Panc1 (cell line): ENCODE measurements around the gene HTR1E.

Experiments used
- REST ChIP-seq, 2 experiments: IDR thresholded peaks; 2 replicates each; pipeline ENCODE4 v1.6.1; 2011 to 2012; ENCODE audit warnings: low read depth in 2 of 2, control low read depth in 1 of 2, low read length in 1 of 2, mild to moderate bottlenecking in 1 of 2, moderate library complexity in 1 of 2; ENCODE audit not compliant: insufficient read depth in 1 of 2
- SIN3A ChIP-seq: IDR thresholded peaks from 2 replicates; pipeline ENCODE4 v1.6.1; 2012; ENCODE audit warnings: low read depth, mild to moderate bottlenecking, low read length, moderate library complexity, borderline replicate concordance; ENCODE audit not compliant: insufficient read depth
- TF ChIP-seq, protein P1 (sequence below): fragments of 450-650 bp; IDR thresholded peaks from 2 replicates; pipeline ENCODE4 v1.5.1; 2017; ENCODE audit warnings: mild to moderate bottlenecking

DNA sequence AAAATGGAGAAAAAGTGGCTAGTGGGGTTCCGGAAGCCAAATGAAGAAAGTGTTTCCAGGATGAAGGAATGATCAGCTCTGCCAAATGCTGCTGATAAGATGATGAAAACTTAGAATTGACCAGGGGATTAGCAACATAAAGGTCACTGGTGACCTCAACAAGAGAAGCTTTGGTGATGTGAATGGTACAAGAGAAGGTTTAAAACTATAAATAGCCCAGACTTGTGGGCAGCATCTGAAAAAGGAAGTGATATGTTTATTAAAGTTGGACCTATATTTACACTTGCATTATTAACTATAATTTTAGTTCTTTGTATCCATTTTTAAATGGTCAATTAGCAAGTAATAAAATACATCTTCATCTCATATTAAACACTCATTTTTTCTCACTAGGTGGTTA lies 112.5 kb downstream of the HTR1E start:
- TF ChIP-seq REST (IDR thresholded peaks at IDR 0.05; ENCODE audit: insufficient read depth in 1 of 2, low read depth in 2 of 2, low read length in 1 of 2) (no peak), SIN3A (no peak)
- TF ChIP-seq, protein P1, sequence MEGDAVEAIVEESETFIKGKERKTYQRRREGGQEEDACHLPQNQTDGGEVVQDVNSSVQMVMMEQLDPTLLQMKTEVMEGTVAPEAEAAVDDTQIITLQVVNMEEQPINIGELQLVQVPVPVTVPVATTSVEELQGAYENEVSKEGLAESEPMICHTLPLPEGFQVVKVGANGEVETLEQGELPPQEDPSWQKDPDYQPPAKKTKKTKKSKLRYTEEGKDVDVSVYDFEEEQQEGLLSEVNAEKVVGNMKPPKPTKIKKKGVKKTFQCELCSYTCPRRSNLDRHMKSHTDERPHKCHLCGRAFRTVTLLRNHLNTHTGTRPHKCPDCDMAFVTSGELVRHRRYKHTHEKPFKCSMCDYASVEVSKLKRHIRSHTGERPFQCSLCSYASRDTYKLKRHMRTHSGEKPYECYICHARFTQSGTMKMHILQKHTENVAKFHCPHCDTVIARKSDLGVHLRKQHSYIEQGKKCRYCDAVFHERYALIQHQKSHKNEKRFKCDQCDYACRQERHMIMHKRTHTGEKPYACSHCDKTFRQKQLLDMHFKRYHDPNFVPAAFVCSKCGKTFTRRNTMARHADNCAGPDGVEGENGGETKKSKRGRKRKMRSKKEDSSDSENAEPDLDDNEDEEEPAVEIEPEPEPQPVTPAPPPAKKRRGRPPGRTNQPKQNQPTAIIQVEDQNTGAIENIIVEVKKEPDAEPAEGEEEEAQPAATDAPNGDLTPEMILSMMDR, result no peak
